Naive B cell (primary cell): ENCODE measurements around the gene TRAK2. TPM values are rescaled to one million over a fixed set of nuclear protein-coding genes. Genes with fewer than 3 reads are reported as not detected.
A peak's percentile ranks its signal among the peaks of the same experiment; 100 is the strongest.
"Not testable (repeated sequence)": the region's sequence is repeated elsewhere in the genome, so short reads cannot be mapped to it uniquely, and the experiment has no call there.

Experiments
- ATAC-seq, 2 donors: fragments of 150-1000 bp; cut with Tn5 transposase; 2 replicates each; pipeline ENCODE4 v1.10.0; 2021; ENCODE audit warnings: low read depth in 2 of 2, mild to moderate bottlenecking in 2 of 2, moderate library complexity in 2 of 2
- DNase-seq: peaks from one replicate; pipeline ENCODE4 v3.0.0; 2022
- H3K27ac Mint-ChIP-seq, 6 donors: one replicate each; pipeline ENCODE4 v1.8.0; 2020 to 2022; ENCODE audit warnings: mild to moderate bottlenecking in 6 of 6, mixed read lengths in 6 of 6, moderate library complexity in 5 of 6, inconsistent platforms in 2 of 6
- H3K27me3 Mint-ChIP-seq, 3 donors: one replicate each; pipeline ENCODE4 v1.8.0; 2021 to 2022; ENCODE audit warnings: mixed read lengths in 3 of 3, mild to moderate bottlenecking in 1 of 3
- H3K36me3 Mint-ChIP-seq, 2 donors: one replicate each; pipeline ENCODE4 v1.8.0; 2020 to 2022; ENCODE audit warnings: mixed read lengths in 2 of 2, inconsistent platforms in 1 of 2, mild to moderate bottlenecking in 1 of 2
- H3K4me1 Mint-ChIP-seq, 3 donors: one replicate each; pipeline ENCODE4 v1.8.0; 2020 to 2022; ENCODE audit warnings: mixed read lengths in 3 of 3, inconsistent platforms in 1 of 3, mild to moderate bottlenecking in 1 of 3, moderate library complexity in 1 of 3
- H3K4me3 Mint-ChIP-seq, 8 donors: one replicate each; pipeline ENCODE4 v1.8.0; 2020 to 2022; ENCODE audit warnings: mild to moderate bottlenecking in 8 of 8, mixed read lengths in 8 of 8, moderate library complexity in 8 of 8, inconsistent platforms in 2 of 8
- H3K9me3 Mint-ChIP-seq, 7 donors: one replicate each; pipeline ENCODE4 v1.8.0; 2020 to 2022; ENCODE audit warnings: mixed read lengths in 7 of 7, mild to moderate bottlenecking in 5 of 7, inconsistent platforms in 2 of 7, moderate library complexity in 1 of 7
- polyA plus RNA-seq, 6 donors: library from polyadenylated mRNA; unstranded; fragments of 300-500 nt; fragmentation: Illumina TruSeq; gene quantifications; one replicate each; pipeline ENCODE4 v1.2.3, GENCODE V29; 2021; ENCODE audit warnings: low read depth in 6 of 6

TRAK2 gene
- polyA plus RNA-seq, 6 donors from 2014 or later, result 39.8 to 131 (median 61.4) TPM

- H3K36me3 Mint-ChIP-seq, result peaks cover 0 to 17% of the 10 kb centered on the region in 2 donors
- peaks cover 44 to 60% (median 48%) of the 10 kb centered on the region in 3 donors for H3K4me1 Mint-ChIP-seq
- no peak for DNase-seq
- peak overlapping the region in 1 of 8 donors; percentile 24 for H3K4me3 Mint-ChIP-seq
- ATAC-seq, result no peak
- peak overlapping the region in 3 of 6 donors; percentile 39 to 80 (median 63) for H3K27ac Mint-ChIP-seq
- H3K27me3 Mint-ChIP-seq, result no peaks in the 10 kb centered on the region
- H3K9me3 Mint-ChIP-seq, result peaks cover 0 to 2% (median 0%) of the 10 kb centered on the region in 7 donors
These were observed 6.4 kb downstream of the TRAK2 start for GRCh38 chr2:201444746-201445465.

- Mint-ChIP-seq H3K36me3 (peaks cover 0 to 9% of the 10 kb centered on the region in 2 donors), H3K27ac (peak overlapping the region; percentile 34 to 94 (median 80)), H3K27me3 (no peaks in the 10 kb centered on the region), H3K4me1 (peaks cover 30 to 59% (median 35%) of the 10 kb centered on the region in 3 donors), H3K4me3 (peak overlapping the region in 7 of 8 donors; percentile 64 to 88 (median 83)), H3K9me3 (peaks cover 0 to 2% (median 0%) of the 10 kb centered on the region in 7 donors)
- ATAC-seq (peak; percentile 58 to 60), DNase-seq (peak; percentile 9)
These were observed 9.8 kb downstream of the TRAK2 start for GRCh38 chr2:201441409-201441808.

- H3K4me1 Mint-ChIP-seq, result peaks cover 23 to 50% (median 24%) of the 10 kb centered on the region in 3 donors
These were observed 11.1 kb downstream of the TRAK2 start for GRCh38 chr2:201440182-201440581.

GRCh38 chr2:201439336-201439922 lies 11.8 kb downstream of the TRAK2 start:
- not testable (repeated sequence) for DNase-seq, H3K9me3 Mint-ChIP-seq, H3K27me3 Mint-ChIP-seq, ATAC-seq, H3K36me3 Mint-ChIP-seq, H3K4me3 Mint-ChIP-seq
- Mint-ChIP-seq H3K4me1 (peaks cover 23 to 45% (median 26%) of the 10 kb centered on the region in 3 donors), H3K27ac (peak overlapping the region in 2 of 6 donors; percentile 57)

More at GRCh38 chr2:201440182-201440581, 11.1 kb downstream of the TRAK2 start:
- Mint-ChIP-seq H3K9me3 (peaks cover 0 to 2% (median 0%) of the 10 kb centered on the region in 7 donors), H3K27me3 (no peaks in the 10 kb centered on the region), H3K4me3 (peak overlapping the region in 5 of 8 donors; percentile 17 to 77 (median 57)), H3K36me3 (peaks cover 0 to 9% of the 10 kb centered on the region in 2 donors), H3K27ac (peak overlapping the region in 4 of 6 donors; percentile 11 to 82 (median 48))
- DNase-seq (no peak), ATAC-seq (no peak)

- ATAC-seq (no peak), DNase-seq (no peak)
- H3K27ac Mint-ChIP-seq, result peak overlapping the region in 3 of 6 donors; percentile 18 to 73 (median 27)
- peaks cover 37 to 57% (median 56%) of the 10 kb centered on the region in 3 donors for H3K4me1 Mint-ChIP-seq
- H3K9me3 Mint-ChIP-seq, result peaks cover 0 to 2% (median 0%) of the 10 kb centered on the region in 7 donors
- H3K4me3 Mint-ChIP-seq, result no peak overlapping the region
- peaks cover 0 to 14% of the 10 kb centered on the region in 2 donors for H3K36me3 Mint-ChIP-seq
- no peaks in the 10 kb centered on the region for H3K27me3 Mint-ChIP-seq
These were observed 15.1 kb downstream of the TRAK2 start for GRCh38 chr2:201436141-201436540.

- H3K4me1 Mint-ChIP-seq, result peaks cover 36 to 61% (median 57%) of the 10 kb centered on the region in 3 donors
- H3K27ac Mint-ChIP-seq, result peak overlapping the region in 5 of 6 donors; percentile 30 to 83 (median 76)
- H3K27me3 Mint-ChIP-seq, result no peaks in the 10 kb centered on the region
- no peak for DNase-seq
- H3K4me3 Mint-ChIP-seq, result peak overlapping the region in 4 of 8 donors; percentile 6 to 70 (median 40)
- H3K36me3 Mint-ChIP-seq, result peaks cover 0 to 11% of the 10 kb centered on the region in 2 donors
- ATAC-seq, result no peak
- H3K9me3 Mint-ChIP-seq, result peaks cover 0 to 3% (median 0%) of the 10 kb centered on the region in 7 donors
These were observed 17.8 kb downstream of the TRAK2 start for GRCh38 chr2:201433394-201433995.

- Mint-ChIP-seq H3K27ac (peak overlapping the region in 2 of 6 donors; percentile 69 to 76), H3K36me3 (peaks cover 0 to 10% of the 10 kb centered on the region in 2 donors), H3K27me3 (no peaks in the 10 kb centered on the region), H3K4me3 (peak overlapping the region in 4 of 8 donors; percentile 6 to 47 (median 16)), H3K9me3 (peaks cover 0 to 3% (median 0%) of the 10 kb centered on the region in 7 donors), H3K4me1 (peaks cover 36 to 56% (median 55%) of the 10 kb centered on the region in 3 donors)
- no peak for DNase-seq
- no peak for ATAC-seq
These were observed 18.5 kb downstream of the TRAK2 start for GRCh38 chr2:201432621-201433393.

- H3K27me3 Mint-ChIP-seq, result no peaks in the 10 kb centered on the region
- H3K36me3 Mint-ChIP-seq, result peaks cover 0 to 10% of the 10 kb centered on the region in 2 donors
- H3K4me3 Mint-ChIP-seq, result peak overlapping the region in 2 of 8 donors; percentile 56 to 73
- peak overlapping the region in 4 of 6 donors; percentile 9 to 69 (median 44) for H3K27ac Mint-ChIP-seq
- H3K4me1 Mint-ChIP-seq, result peaks cover 29 to 51% (median 51%) of the 10 kb centered on the region in 3 donors
- peaks cover 0 to 3% (median 0%) of the 10 kb centered on the region in 7 donors for H3K9me3 Mint-ChIP-seq
- ATAC-seq (peak; percentile 55 to 71), DNase-seq (no peak)
These were observed 19.1 kb downstream of the TRAK2 start for GRCh38 chr2:201432038-201432620.

GRCh38 chr2:201430839-201431238 lies 20.4 kb downstream of the TRAK2 start:
- peaks cover 28 to 58% (median 45%) of the 10 kb centered on the region in 3 donors for H3K4me1 Mint-ChIP-seq
- no peaks in the 10 kb centered on the region for H3K27me3 Mint-ChIP-seq
- H3K9me3 Mint-ChIP-seq, result peaks cover 0 to 3% (median 0%) of the 10 kb centered on the region in 7 donors
- H3K4me3 Mint-ChIP-seq, result no peak overlapping the region
- DNase-seq (no peak), ATAC-seq (no peak)
- H3K36me3 Mint-ChIP-seq, result peaks cover 0 to 10% of the 10 kb centered on the region in 2 donors
- H3K27ac Mint-ChIP-seq, result peak overlapping the region in 2 of 6 donors; percentile 11 to 61

GRCh38 chr2:201430322-201430721 lies 20.9 kb downstream of the TRAK2 start:
- H3K4me3 Mint-ChIP-seq, H3K9me3 Mint-ChIP-seq, DNase-seq, ATAC-seq, H3K27me3 Mint-ChIP-seq: not testable (repeated sequence)
- Mint-ChIP-seq H3K27ac (peak overlapping the region in 2 of 6 donors; percentile 3 to 81), H3K4me1 (peaks cover 28 to 62% (median 48%) of the 10 kb centered on the region in 3 donors), H3K36me3 (peaks cover 0 to 10% of the 10 kb centered on the region in 2 donors)

- peak overlapping the region in 4 of 6 donors; percentile 3 to 81 (median 76) for H3K27ac Mint-ChIP-seq
These were observed 21.4 kb downstream of the TRAK2 start for GRCh38 chr2:201429835-201430234.

GRCh38 chr2:201428366-201428765 lies 22.9 kb downstream of the TRAK2 start:
- not testable (repeated sequence) for H3K4me3 Mint-ChIP-seq, H3K27me3 Mint-ChIP-seq, ATAC-seq, H3K9me3 Mint-ChIP-seq, DNase-seq
- peak overlapping the region in 2 of 6 donors; percentile 15 to 81 for H3K27ac Mint-ChIP-seq
- peaks cover 0 to 10% of the 10 kb centered on the region in 2 donors for H3K36me3 Mint-ChIP-seq
- H3K4me1 Mint-ChIP-seq, result peaks cover 27 to 63% (median 46%) of the 10 kb centered on the region in 3 donors

More at GRCh38 chr2:201429835-201430234, 21.4 kb downstream of the TRAK2 start:
- Mint-ChIP-seq H3K4me3 (peak overlapping the region in 1 of 8 donors; percentile 45), H3K36me3 (peaks cover 0 to 10% of the 10 kb centered on the region in 2 donors), H3K4me1 (peaks cover 28 to 63% (median 48%) of the 10 kb centered on the region in 3 donors)
- not testable (repeated sequence) for ATAC-seq, H3K9me3 Mint-ChIP-seq, H3K27me3 Mint-ChIP-seq, DNase-seq
